NB4 (cell line): ENCODE data around the gene SIAH3.

Source experiments
- MAX ChIP-seq: IDR thresholded peaks from 2 replicates; pipeline ENCODE4 v1.6.1; 2011; ENCODE audit warnings: low read depth, low read length
- POLR2A ChIP-seq: IDR thresholded peaks from 2 replicates; pipeline ENCODE4 v1.6.1; 2011; ENCODE audit warnings: mild to moderate bottlenecking; ENCODE audit not compliant: insufficient read length; ENCODE audit errors: extremely low read depth
- TF ChIP-seq, protein P1 (sequence below): IDR thresholded peaks from one replicate; pipeline ENCODE4 v1.5.1; 2012; ENCODE audit warnings: low read depth, low read length

- TF ChIP-seq, protein P1, sequence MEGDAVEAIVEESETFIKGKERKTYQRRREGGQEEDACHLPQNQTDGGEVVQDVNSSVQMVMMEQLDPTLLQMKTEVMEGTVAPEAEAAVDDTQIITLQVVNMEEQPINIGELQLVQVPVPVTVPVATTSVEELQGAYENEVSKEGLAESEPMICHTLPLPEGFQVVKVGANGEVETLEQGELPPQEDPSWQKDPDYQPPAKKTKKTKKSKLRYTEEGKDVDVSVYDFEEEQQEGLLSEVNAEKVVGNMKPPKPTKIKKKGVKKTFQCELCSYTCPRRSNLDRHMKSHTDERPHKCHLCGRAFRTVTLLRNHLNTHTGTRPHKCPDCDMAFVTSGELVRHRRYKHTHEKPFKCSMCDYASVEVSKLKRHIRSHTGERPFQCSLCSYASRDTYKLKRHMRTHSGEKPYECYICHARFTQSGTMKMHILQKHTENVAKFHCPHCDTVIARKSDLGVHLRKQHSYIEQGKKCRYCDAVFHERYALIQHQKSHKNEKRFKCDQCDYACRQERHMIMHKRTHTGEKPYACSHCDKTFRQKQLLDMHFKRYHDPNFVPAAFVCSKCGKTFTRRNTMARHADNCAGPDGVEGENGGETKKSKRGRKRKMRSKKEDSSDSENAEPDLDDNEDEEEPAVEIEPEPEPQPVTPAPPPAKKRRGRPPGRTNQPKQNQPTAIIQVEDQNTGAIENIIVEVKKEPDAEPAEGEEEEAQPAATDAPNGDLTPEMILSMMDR, result no peak
- no peak for TF ChIP-seq POLR2A
- TF ChIP-seq MAX, result no peak
These were observed 38.2 kb upstream of the SIAH3 start for GRCh38 chr13:45889590-45890243.
